H9 (cell line): ENCODE data around the gene RAB40B. TPM values are rescaled to one million over a fixed set of nuclear protein-coding genes. Genes with fewer than 3 reads are reported as not detected.

ENCODE experiments used
- DNase-seq: peaks from one replicate; pipeline ENCODE4 v3.0.0-alpha.2; 2017
- H2AFZ ChIP-seq: one replicate; pipeline ENCODE4 v1.6.1; 2013; ENCODE audit warnings: mild to moderate bottlenecking, low read length, control low read depth, moderate library complexity
- H2AK5ac ChIP-seq: 2 replicates; pipeline ENCODE4 v1.6.1; 2013; ENCODE audit warnings: low read length, control low read depth, mixed read lengths; ENCODE audit not compliant: insufficient read length
- H2BK120ac ChIP-seq: one replicate; pipeline ENCODE4 v1.6.1; 2013; ENCODE audit warnings: low read depth, mild to moderate bottlenecking, low read length, control low read depth, inconsistent platforms; ENCODE audit not compliant: poor library complexity, severe bottlenecking
- H2BK12ac ChIP-seq: 2 replicates; pipeline ENCODE4 v1.6.1; 2013; ENCODE audit warnings: low read length, control low read depth, mixed read lengths, low read depth; ENCODE audit not compliant: insufficient read length
- H2BK15ac ChIP-seq: 2 replicates; pipeline ENCODE4 v1.6.1; 2013; ENCODE audit warnings: low read depth, low read length, control low read depth
- H2BK20ac ChIP-seq: one replicate; pipeline ENCODE4 v1.6.1; 2013; ENCODE audit warnings: low read depth, mild to moderate bottlenecking, low read length, control low read depth, inconsistent platforms; ENCODE audit not compliant: poor library complexity, severe bottlenecking
- H2BK5ac ChIP-seq: 2 replicates; pipeline ENCODE4 v1.6.1; 2013; ENCODE audit warnings: low read length, control low read depth, mixed read lengths; ENCODE audit not compliant: insufficient read length
- H3K14ac ChIP-seq: 2 replicates; pipeline ENCODE4 v1.6.1; 2013; ENCODE audit warnings: low read length, control low read depth; ENCODE audit not compliant: insufficient read depth
- H3K18ac ChIP-seq: 2 replicates; pipeline ENCODE4 v1.6.1; 2013; ENCODE audit warnings: low read depth, mild to moderate bottlenecking, mixed read lengths, low read length, control low read depth; ENCODE audit not compliant: insufficient read length
- H3K23ac ChIP-seq: 2 replicates; pipeline ENCODE4 v1.6.1; 2013; ENCODE audit warnings: low read length, control low read depth, mixed read lengths, low read depth; ENCODE audit not compliant: insufficient read length
- H3K23me2 ChIP-seq: 2 replicates; pipeline ENCODE4 v1.6.1; 2013; ENCODE audit warnings: low read depth, mild to moderate bottlenecking, mixed read lengths, low read length, control low read depth; ENCODE audit not compliant: insufficient read length, poor library complexity, severe bottlenecking
- H3K27ac ChIP-seq: 2 replicates; pipeline ENCODE4 v1.5.1; 2013; ENCODE audit warnings: low read length, control low read depth, mixed read lengths, low read depth; ENCODE audit not compliant: insufficient read length
- H3K27me3 ChIP-seq: 2 replicates; pipeline ENCODE4 v1.6.1; 2013; ENCODE audit warnings: low read length, control low read depth, inconsistent platforms; ENCODE audit not compliant: insufficient read depth
- H3K4ac ChIP-seq: 2 replicates; pipeline ENCODE4 v1.6.1; 2013; ENCODE audit warnings: low read depth, mild to moderate bottlenecking, control low read depth, inconsistent platforms, low read length, moderate library complexity
- H3K4me1 ChIP-seq: 2 replicates; pipeline ENCODE4 v1.6.1; 2013; ENCODE audit warnings: low read length, control low read depth, inconsistent platforms; ENCODE audit not compliant: insufficient read depth
- H3K4me2 ChIP-seq: 2 replicates; pipeline ENCODE4 v1.6.1; 2013; ENCODE audit warnings: low read length, control low read depth, mixed read lengths; ENCODE audit not compliant: insufficient read length, insufficient read depth
- H3K56ac ChIP-seq: 2 replicates; pipeline ENCODE4 v1.6.1; 2013; ENCODE audit warnings: low read depth, mild to moderate bottlenecking, mixed read lengths, low read length, control low read depth; ENCODE audit not compliant: insufficient read length
- H3K79me1 ChIP-seq: 2 replicates; pipeline ENCODE4 v1.6.1; 2013; ENCODE audit warnings: low read depth, mild to moderate bottlenecking, moderate library complexity, low read length, control low read depth, inconsistent platforms; ENCODE audit not compliant: insufficient read depth, poor library complexity, severe bottlenecking
- H3K79me2 ChIP-seq: 2 replicates; pipeline ENCODE4 v1.6.1; 2013; ENCODE audit warnings: low read length, control low read depth, inconsistent platforms; ENCODE audit not compliant: insufficient read depth
- H3K9ac ChIP-seq: 2 replicates; pipeline ENCODE4 v1.6.1; 2013; ENCODE audit warnings: low read length, control low read depth, mixed read lengths; ENCODE audit not compliant: insufficient read length; ENCODE audit errors: extremely low read depth
- H3K9me3 ChIP-seq: one replicate; pipeline ENCODE4 v1.6.1; 2013; ENCODE audit warnings: low read depth, low read length, inconsistent platforms; ENCODE audit not compliant: control insufficient read depth
- H3T11ph ChIP-seq: one replicate; pipeline ENCODE4 v1.6.1; 2013; ENCODE audit warnings: mild to moderate bottlenecking, low read length, control low read depth, inconsistent platforms
- H4K20me1 ChIP-seq: one replicate; pipeline ENCODE4 v1.6.1; 2013; ENCODE audit not compliant: control insufficient read depth, insufficient read length, insufficient read depth
- H4K5ac ChIP-seq: 2 replicates; pipeline ENCODE4 v1.6.1; 2013; ENCODE audit warnings: low read depth, mild to moderate bottlenecking, mixed read lengths, low read length, control low read depth; ENCODE audit not compliant: insufficient read length
- H4K8ac ChIP-seq: replicated peaks from 2 replicates; pipeline ENCODE4 v1.6.1; 2013; ENCODE audit warnings: low read length, control low read depth, mixed read lengths, low read depth; ENCODE audit not compliant: insufficient read length
- H4K91ac ChIP-seq: 2 replicates; pipeline ENCODE4 v1.6.1; 2013; ENCODE audit warnings: low read depth, mild to moderate bottlenecking, moderate library complexity, mixed read lengths, low read length, control low read depth; ENCODE audit not compliant: insufficient read length
- H3K27ac Mint-ChIP-seq, 3 experiments: 2 replicates in 2 of 3; 3 replicates in 1 of 3; pipeline ENCODE4 v1.8.0; 2020 to 2021; ENCODE audit warnings: mixed read lengths in 3 of 3, mild to moderate bottlenecking in 1 of 3, moderate library complexity in 1 of 3
- H3K27me3 Mint-ChIP-seq: 2 replicates; pipeline ENCODE4 v1.8.0; 2021; ENCODE audit warnings: low read depth, mild to moderate bottlenecking, moderate library complexity, mixed read lengths
- H3K36me3 Mint-ChIP-seq, 3 experiments: 2 replicates in 2 of 3; 3 replicates in 1 of 3; pipeline ENCODE4 v1.8.0; 2020 to 2021; ENCODE audit warnings: low read depth in 3 of 3, mixed read lengths in 3 of 3; ENCODE audit not compliant: insufficient read depth in 1 of 3
- H3K4me1 Mint-ChIP-seq, 2 experiments: 2 replicates each; pipeline ENCODE4 v1.8.0; 2020; ENCODE audit warnings: mixed read lengths in 2 of 2
- H3K4me3 Mint-ChIP-seq, 2 experiments: 2 replicates in 1 of 2; 3 replicates in 1 of 2; pipeline ENCODE4 v1.8.0; 2020 to 2021; ENCODE audit warnings: mild to moderate bottlenecking in 2 of 2, mixed read lengths in 2 of 2, moderate library complexity in 1 of 2
- H3K9me3 Mint-ChIP-seq, 2 experiments: 2 replicates in 1 of 2; 3 replicates in 1 of 2; pipeline ENCODE4 v1.8.0; 2020; ENCODE audit warnings: mild to moderate bottlenecking in 2 of 2, mixed read lengths in 2 of 2, moderate library complexity in 1 of 2
- WGBS: extraction: QIAGEN DNeasy Blood & Tissue Kit; methylation state at CpG from one replicate; pipeline ENCODE4 v1.1.7; 2013; ENCODE audit warnings: missing lambda C conversion rate, low lambda C conversion rate, mixed read lengths; ENCODE audit not compliant: insufficient read length; ENCODE audit errors: extremely low coverage; 5-methylcytosine and 5-hydroxymethylcytosine counted together
- total RNA-seq: library from RNA; stranded (reverse); gene quantifications from 2 replicates; pipeline ENCODE4 v1.2.1, GENCODE V29; 2021
- TF ChIP-seq, protein P1 (sequence below): fragments of 200-600 bp; sonication (generic); conservative IDR thresholded peaks from 3 replicates; pipeline ENCODE4 v1.8.0; 2021; ENCODE audit warnings: antibody characterized with exemption, mild to moderate bottlenecking

Gene RAB40B
- total RNA-seq, 1 experiment from 2014 or later, result 3.5 TPM

DNA sequence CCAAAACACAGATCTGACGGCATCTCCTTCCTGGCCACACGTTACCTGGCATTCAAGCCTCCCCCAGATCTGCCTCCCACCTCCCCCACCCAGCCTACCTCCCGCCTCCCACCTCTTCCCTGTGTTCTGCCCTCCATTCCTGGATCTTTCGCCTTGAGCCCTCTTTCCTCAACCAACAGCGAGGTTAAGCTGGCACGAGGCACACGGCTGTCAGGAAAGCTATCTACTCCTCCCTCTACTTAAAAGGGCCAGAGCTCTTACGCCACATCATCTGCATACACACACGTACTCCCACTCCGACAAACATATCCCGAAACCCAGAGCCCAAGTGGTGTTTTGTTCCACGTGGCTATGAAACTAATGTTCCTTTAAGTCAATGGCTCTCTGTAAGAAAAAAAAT, 68.3 kb downstream of the RAB40B start:
- no peak overlapping the region for H4K5ac ChIP-seq
- H3K27me3 ChIP-seq, result no peaks in the 10 kb centered on the region
- no peaks in the 10 kb centered on the region for H3K4me1 Mint-ChIP-seq
- no peaks in the 10 kb centered on the region for H3K9me3 ChIP-seq
- no peaks in the 10 kb centered on the region for H3K4me1 ChIP-seq
- H3K4me2 ChIP-seq, result no peak overlapping the region
- no peak overlapping the region for H2BK120ac ChIP-seq
- TF ChIP-seq, protein P1, sequence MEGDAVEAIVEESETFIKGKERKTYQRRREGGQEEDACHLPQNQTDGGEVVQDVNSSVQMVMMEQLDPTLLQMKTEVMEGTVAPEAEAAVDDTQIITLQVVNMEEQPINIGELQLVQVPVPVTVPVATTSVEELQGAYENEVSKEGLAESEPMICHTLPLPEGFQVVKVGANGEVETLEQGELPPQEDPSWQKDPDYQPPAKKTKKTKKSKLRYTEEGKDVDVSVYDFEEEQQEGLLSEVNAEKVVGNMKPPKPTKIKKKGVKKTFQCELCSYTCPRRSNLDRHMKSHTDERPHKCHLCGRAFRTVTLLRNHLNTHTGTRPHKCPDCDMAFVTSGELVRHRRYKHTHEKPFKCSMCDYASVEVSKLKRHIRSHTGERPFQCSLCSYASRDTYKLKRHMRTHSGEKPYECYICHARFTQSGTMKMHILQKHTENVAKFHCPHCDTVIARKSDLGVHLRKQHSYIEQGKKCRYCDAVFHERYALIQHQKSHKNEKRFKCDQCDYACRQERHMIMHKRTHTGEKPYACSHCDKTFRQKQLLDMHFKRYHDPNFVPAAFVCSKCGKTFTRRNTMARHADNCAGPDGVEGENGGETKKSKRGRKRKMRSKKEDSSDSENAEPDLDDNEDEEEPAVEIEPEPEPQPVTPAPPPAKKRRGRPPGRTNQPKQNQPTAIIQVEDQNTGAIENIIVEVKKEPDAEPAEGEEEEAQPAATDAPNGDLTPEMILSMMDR, result no peak
- no peak overlapping the region for H3K4ac ChIP-seq
- H3K56ac ChIP-seq, result no peak overlapping the region
- no peak overlapping the region for H2BK15ac ChIP-seq
- no peak overlapping the region for H3K27ac ChIP-seq
- no peaks in the 10 kb centered on the region for H4K20me1 ChIP-seq
- no peak overlapping the region for H3K18ac ChIP-seq
- no peak overlapping the region for H2BK5ac ChIP-seq
- no peak overlapping the region for H2BK12ac ChIP-seq
- H3T11ph ChIP-seq, result no peak overlapping the region
- peaks cover 7% of the 10 kb centered on the region; the same call in 1 of the 2 replicates for H3K79me2 ChIP-seq
- peaks cover 12% of the 10 kb centered on the region for H3K79me1 ChIP-seq
- H3K36me3 Mint-ChIP-seq, result peaks cover 18 to 62% (median 57%) of the 10 kb centered on the region in 3 experiments; a peak in 6 of 7 replicates
- H3K9me3 Mint-ChIP-seq, result no peaks in the 10 kb centered on the region
- no peak overlapping the region for H3K14ac ChIP-seq
- H2BK20ac ChIP-seq, result no peak overlapping the region
- no peaks in the 10 kb centered on the region for H3K23me2 ChIP-seq
- H2AK5ac ChIP-seq, result no peak overlapping the region
- H3K27ac Mint-ChIP-seq, result peak overlapping the region; percentile 37 to 90 (median 75); a peak in 4 of 7 replicates
- no CpG with 5 or more reads among the region's 12 CpGs for WGBS
- H3K27me3 Mint-ChIP-seq, result no peaks in the 10 kb centered on the region
- H4K91ac ChIP-seq, result no peak overlapping the region
- no peak overlapping the region for H3K4me3 Mint-ChIP-seq
- H2AFZ ChIP-seq, result no peak overlapping the region
- no peak overlapping the region for H3K23ac ChIP-seq
- no peak overlapping the region for H3K9ac ChIP-seq
- no peak for DNase-seq
- no peak overlapping the region for H4K8ac ChIP-seq
